T-helper 1 cell (primary cell): ENCODE results near the gene ROBO3.

Experiments used
- DNase-seq, 5 donors: peaks; one replicate each; pipeline ENCODE4 v3.0.0-alpha.2; 2012 to 2020
- total RNA-seq, 4 donors: gene quantifications; one replicate each; lab custom pipeline; 2026; lab: John Stamatoyannopoulos, UW

Gene ROBO3
- 2.9 to 19.0 (median 11.7) reads per million in 4 donors for total RNA-seq

DNA sequence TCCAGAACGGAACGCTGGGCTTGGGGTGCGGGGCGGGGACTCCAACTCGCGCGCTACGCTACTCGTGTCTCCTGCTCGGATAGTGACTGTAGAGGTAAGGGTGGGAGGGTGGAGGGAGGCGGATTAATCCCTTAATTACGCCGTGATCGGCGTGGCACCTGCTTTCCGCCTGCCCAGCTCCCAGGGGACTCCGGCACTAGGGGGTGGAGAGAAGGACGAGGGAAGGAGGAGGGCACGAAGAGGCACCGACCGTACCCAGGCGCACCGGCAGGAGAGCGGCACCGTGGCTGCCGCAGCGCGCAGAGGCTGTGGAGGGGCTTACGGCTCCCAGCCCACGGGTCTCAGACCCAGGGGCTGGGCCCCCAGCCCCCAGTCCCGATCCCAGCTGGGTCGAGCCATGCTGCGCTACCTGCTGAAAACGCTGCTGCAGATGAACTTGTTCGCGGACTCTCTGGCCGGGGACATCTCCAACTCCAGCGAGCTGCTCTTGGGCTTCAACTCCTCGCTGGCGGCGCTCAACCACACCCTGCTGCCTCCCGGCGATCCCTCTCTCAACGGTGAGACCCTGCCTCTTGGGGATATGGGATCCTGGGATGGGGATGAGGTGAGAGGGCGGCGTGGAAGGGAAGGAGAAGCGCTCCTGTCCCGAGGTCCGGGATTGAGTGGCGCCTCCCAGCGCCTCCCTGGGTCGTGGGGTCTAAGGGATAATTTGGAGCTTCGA lies at the start of gene ROBO3:
Gene ROBO3 (plus strand): TSS at position 252 of the 721 bp plus-strand sequence. CDS start 146 bp downstream, at position 398.
- DNase-seq = no peak

- no peak for DNase-seq
Observed at GRCh38 chr11:124817036-124817435, 48.2 kb upstream of the ROBO3 start.

- no peak for DNase-seq
Observed at GRCh38 chr11:124821995-124822730, 43.1 kb upstream of the ROBO3 start.

DNA sequence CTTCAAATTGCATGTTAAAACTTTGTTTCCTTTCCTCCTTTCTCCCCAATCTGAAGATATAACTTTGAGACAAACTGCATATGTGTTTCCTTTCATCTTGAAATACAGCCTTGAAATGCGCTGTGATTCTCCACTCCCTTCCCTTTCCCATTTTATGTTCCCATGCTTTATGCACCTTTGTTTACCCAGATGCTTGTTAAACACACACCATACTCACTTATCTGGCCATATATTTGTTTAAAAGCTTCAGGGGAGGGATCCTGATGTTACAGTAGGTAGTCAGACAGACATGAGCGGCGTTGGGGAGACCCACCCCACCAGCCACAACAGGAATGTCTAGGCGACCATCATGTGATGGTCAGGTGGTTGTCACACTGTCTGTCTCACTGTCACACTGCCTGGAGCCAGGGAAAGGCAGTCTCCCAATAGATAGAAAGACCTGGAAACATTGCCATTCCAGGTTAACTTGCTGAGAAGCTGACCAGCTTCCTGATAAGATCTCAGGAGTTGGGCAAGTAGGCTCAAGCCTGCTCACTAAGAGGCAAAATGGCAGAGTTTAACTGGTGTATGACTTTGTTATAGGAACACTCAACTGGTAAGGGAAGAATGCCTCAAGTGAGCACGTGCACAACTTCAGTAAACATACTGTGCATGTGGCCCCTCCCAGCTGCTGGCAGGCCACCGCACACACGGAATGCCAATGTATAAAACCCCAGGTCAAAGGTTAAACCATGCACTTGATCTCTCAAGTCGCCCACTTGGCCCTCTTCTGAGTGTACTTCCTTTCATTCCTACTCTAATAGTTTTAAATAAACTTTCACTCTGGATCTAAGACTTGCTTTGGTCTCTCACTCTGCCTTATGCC lies 41.5 kb upstream of the ROBO3 start:
- DNase-seq = no peak

DNA sequence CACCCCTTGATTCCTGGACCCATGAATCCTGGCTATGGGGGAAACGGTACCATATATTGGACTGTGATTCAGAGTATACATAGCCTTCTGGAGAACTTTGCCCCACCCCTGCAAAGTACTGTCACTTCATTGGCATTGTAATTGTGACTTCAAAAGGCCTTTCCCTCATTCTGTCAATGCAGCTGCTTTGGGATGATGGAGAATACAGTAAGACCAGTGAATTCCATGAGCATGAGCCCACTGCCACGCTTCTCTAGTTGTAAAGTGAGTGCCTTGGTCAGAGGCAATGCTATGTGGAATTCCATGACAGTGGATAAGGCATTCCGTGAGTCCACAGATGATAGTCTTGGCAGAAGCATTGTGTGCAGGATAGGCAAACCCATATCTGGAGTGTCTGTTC lies 39.4 kb upstream of the ROBO3 start:
- DNase-seq = no peak

DNA sequence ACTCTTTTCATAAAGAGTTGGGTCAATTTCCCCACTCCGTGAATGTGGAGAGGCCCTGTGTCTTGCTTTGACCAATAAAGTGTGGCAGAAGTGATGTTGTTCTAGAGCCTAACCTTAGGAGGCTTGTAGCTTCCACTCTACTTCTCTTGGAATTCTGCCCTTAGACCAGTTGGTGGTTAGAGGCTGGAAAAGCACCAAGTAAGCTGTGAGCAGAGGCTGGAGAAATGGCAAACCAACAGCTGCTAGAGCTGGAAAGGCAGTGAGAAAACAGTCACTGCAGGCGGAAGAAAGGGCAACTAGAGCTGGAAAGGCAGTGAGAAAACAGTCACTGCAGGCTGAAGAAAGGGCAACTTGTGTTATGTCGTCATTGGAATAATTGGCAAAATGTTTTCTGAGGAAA lies 35.2 kb upstream of the ROBO3 start:
- DNase-seq = no peak

DNA sequence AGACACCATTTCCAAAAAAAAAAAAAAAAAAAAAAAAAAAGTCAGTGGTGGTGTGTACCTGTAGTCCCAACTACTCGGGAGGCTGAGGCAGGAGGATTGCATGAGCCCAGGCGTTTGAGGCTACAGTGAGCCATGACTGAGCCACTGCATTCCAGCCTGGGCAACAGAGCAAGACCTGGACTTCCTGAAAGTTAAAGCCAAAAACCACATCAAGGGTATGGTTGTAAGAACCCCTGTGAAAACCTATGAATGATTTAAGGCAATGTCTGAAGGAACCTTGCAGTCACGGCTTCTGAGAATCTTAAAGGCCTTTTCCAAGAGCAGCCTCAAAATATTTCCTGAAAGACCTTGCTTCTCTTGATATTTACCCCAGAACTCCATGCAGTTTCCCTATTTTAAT lies 34.5 kb upstream of the ROBO3 start:
- no peak for DNase-seq

DNA sequence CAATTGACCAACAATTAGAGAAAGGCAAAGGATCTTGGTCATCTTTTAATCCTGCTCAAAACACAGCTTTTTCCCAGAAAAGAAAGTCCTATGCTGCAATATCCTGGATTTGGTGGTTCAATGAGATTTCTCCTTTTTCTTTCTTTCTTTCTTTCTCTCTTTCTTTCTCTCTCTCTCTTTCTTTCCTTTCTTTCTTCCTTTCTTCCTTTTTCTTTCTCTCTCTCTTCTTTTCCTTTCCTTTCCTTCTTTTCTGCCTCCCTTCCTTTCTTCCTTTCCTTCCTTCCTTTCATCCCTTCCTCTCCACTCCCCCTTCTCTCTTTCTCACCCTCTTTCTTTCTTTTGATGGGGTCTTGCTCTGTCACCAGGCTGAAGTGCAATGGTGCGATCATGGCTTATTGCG lies 33.3 kb upstream of the ROBO3 start:
- no peak for DNase-seq

DNA sequence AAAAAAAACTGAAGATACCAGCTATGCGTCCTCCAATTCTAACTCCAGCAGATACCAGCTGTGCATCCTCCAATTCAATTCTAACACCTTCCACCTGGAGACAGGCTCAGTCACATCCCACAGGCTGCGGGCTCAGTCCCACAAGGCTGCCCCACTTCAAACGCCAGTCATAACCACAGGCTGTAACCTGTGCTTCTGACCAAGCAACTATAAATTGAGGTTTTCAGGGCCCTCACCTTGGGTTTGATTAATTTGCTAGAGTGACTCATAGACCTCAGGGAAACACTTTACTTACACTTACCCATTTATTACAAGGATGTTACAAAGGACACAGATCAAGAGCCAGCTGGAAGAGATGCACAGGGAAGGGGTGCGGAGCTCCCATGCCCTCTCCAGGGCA lies 32.7 kb upstream of the ROBO3 start:
- DNase-seq = no peak

- no peak for DNase-seq
Observed at GRCh38 chr11:124834526-124835180, 30.6 kb upstream of the ROBO3 start.

DNA sequence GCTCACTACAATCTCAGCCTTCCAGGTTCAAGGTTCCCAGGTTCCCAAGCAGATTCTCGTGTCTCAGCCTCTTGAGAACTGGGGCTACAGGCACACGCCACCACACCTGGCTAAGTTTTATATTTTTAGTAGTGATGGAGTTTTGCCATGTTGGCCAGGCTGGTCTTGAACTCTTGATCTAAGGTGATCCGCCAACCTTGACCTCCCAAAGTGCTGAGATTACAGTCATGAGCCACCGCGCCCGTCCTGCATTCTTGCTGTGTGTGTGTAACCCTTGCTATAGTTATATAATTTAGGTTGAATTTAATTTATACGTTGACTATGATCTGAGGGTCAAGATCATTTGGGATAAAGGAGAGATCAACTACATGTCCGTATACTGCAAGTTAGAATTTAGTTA lies 29.3 kb upstream of the ROBO3 start:
- DNase-seq = no peak

GRCh38 chr11:124837491-124837856 lies 27.8 kb upstream of the ROBO3 start:
- DNase-seq = peak in 1 of 5 donors; percentile 31

DNA sequence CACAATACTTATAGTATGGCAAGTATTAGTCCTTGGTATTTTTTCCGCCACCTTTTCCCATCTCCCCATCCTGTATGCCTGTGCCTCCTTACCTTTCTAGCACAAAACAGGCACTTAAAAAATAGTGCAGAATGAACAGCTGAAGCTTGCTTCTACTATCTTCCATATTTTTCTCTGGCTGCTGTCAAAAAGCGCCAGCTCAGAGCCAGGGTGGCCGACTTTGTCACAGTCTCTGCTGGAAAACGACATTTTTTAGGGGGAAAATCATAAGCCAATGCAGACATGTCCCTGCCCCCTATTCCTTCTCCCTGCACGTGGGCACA lies 26.5 kb upstream of the ROBO3 start:
- no peak for DNase-seq

DNA sequence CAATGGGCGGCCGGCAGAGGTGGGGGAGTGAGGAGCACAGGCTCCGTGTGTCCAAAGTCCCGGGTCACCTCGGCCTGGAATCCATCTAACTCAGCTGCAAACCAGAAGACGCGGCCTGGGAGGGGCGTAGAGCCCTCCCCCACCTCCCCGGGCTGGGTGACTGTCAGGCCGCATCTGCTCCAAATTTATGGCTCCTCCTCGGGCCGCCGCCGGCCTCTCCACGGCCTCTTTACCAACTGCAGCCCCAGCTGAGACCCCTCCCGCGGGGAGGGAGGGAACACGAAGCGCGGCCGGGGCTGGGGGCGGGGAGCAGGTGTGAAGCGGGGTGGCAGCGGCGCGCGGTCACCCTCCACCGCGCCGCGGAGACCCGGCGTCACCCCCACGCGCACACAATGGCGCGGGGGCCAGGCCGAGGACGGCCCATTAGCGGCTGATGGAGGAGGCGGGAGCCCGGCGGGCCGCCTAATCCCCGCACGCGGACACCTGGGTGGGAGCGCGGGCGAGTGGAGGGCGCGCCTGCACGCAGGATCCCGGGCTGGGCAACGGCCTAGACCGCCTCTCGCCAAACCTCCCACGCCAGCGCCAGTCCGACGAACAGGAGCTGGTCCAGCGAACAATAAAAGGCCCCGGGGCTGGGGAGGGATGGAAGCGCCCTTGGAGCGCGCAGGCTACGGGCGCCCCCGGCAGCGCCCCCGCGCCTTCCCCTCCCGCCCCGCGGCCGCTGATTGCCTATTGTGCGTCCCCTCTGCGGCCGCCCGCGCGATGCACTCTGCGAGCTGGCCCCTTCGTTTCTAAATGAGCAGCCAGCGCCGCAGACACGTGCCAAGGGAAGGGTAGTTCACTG lies 25.9 kb upstream of the ROBO3 start:
- no peak for DNase-seq

- DNase-seq = no peak
Observed at GRCh38 chr11:124839972-124840621, 25.1 kb upstream of the ROBO3 start.

- no peak for DNase-seq
Observed at GRCh38 chr11:124840666-124841065, 24.6 kb upstream of the ROBO3 start.

DNA sequence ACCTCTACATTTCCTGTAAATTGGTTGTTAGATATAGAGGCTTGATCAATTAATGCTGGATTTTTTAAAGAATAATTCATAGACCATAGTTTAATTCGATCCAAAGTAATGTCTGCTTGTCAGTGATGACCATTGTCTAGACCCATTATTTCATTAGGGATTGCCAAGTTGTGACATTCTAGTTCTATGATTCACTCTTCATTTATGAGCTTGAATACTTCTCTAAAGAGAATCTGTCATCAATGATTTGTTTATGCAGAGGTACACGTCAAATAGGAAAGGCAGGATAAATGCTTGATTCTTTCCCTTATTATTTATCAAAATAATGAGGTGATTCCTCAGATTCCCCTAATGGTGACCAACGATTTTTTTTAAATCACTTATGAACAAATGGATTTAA lies 24.0 kb upstream of the ROBO3 start:
- no peak for DNase-seq

- DNase-seq = no peak
Observed at GRCh38 chr11:124841840-124842239, 23.4 kb upstream of the ROBO3 start.

- no peak for DNase-seq
Observed at GRCh38 chr11:124842305-124842704, 22.9 kb upstream of the ROBO3 start.

GRCh38 chr11:124843616-124843910 lies 21.7 kb upstream of the ROBO3 start:
- DNase-seq = no peak

DNA sequence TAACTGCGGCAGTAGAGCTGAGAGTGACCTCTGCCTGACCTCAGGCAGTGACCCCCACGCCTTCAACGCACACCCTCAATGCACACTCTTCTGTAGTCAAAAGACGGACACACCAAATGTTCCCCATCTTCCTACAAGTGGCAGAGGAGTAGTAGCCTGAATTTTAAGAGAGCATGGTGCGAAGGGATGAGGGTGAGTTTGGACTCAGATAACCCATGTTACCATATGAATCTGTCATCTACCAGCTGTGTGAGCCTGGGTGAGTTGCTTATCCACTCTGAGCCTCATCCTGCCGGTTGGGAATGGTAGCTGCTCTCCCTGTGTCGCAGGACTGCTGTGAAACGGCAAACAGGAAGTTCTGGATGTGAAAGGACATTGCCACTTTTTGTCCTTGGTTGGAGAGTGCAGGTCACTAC lies 20.6 kb upstream of the ROBO3 start:
- DNase-seq = no peak
